WTC11 (cell line): ENCODE measurements around the gene RBPJ.

Experiments
- CBFB ChIP-seq: sonication (generic); formaldehyde crosslinking; IDR thresholded peaks from 2 replicates; pipeline ENCODE4 v1.8.1; 2022; ENCODE audit warnings: mild to moderate bottlenecking, low read depth, missing genetic modification reagents
- CREM ChIP-seq: sonication (generic); formaldehyde crosslinking; IDR thresholded peaks from 2 replicates; pipeline ENCODE4 v1.8.1; 2022; ENCODE audit warnings: mild to moderate bottlenecking, missing genetic modification reagents, moderate library complexity
- CTCF ChIP-seq: fragments of 200-600 bp; IDR thresholded peaks from 2 replicates; pipeline ENCODE4 v1.8.0; 2022; ENCODE audit warnings: antibody characterized with exemption
- FOXK1 ChIP-seq: sonication (generic); formaldehyde crosslinking; IDR thresholded peaks from 2 replicates; pipeline ENCODE4 v1.8.0; 2022; ENCODE audit warnings: mild to moderate bottlenecking, moderate library complexity, missing genetic modification reagents
- SOX15 ChIP-seq: fragments of 250-450 bp; sonication (Bioruptor Pico); IDR thresholded peaks from 2 replicates; pipeline ENCODE4 v1.9.0; 2021; ENCODE audit warnings: mild to moderate bottlenecking
- TEAD4 ChIP-seq: sonication (generic); formaldehyde crosslinking; IDR thresholded peaks from 2 replicates; pipeline ENCODE4 v1.8.0; 2022; ENCODE audit warnings: mild to moderate bottlenecking, missing genetic modification reagents
- ZNF121 ChIP-seq: sonication (generic); formaldehyde crosslinking; IDR thresholded peaks from 2 replicates; pipeline ENCODE4 v1.8.0; 2023; ENCODE audit warnings: missing genetic modification reagents
- ZNF512 ChIP-seq: sonication (generic); formaldehyde crosslinking; IDR thresholded peaks from 2 replicates; pipeline ENCODE4 v1.8.1; 2022; ENCODE audit warnings: missing genetic modification reagents, borderline replicate concordance

GRCh38 chr4:26271703-26272102, 49.1 kb upstream of the RBPJ start:
- TF ChIP-seq FOXK1 (CRISPR knock-in tag) = no peak
- no peak for TF ChIP-seq ZNF121 (CRISPR knock-in tag)
- TF ChIP-seq CTCF = no peak
- no peak for TF ChIP-seq TEAD4
- no peak for TF ChIP-seq CBFB (CRISPR knock-in tag)
- no peak for TF ChIP-seq ZNF512
- no peak for TF ChIP-seq CREM
- no peak for TF ChIP-seq SOX15
